Measurements from ENCODE around the gene ANTXR1. TPM values are rescaled to one million over a fixed set of nuclear protein-coding genes. Genes with fewer than 3 reads are reported as not detected.
A peak's percentile ranks its signal among the peaks of the same experiment; 100 is the strongest.

The ANTXR1 gene
- total RNA-seq, 1 donor from 2014 or later: 54.3 TPM

DNA sequence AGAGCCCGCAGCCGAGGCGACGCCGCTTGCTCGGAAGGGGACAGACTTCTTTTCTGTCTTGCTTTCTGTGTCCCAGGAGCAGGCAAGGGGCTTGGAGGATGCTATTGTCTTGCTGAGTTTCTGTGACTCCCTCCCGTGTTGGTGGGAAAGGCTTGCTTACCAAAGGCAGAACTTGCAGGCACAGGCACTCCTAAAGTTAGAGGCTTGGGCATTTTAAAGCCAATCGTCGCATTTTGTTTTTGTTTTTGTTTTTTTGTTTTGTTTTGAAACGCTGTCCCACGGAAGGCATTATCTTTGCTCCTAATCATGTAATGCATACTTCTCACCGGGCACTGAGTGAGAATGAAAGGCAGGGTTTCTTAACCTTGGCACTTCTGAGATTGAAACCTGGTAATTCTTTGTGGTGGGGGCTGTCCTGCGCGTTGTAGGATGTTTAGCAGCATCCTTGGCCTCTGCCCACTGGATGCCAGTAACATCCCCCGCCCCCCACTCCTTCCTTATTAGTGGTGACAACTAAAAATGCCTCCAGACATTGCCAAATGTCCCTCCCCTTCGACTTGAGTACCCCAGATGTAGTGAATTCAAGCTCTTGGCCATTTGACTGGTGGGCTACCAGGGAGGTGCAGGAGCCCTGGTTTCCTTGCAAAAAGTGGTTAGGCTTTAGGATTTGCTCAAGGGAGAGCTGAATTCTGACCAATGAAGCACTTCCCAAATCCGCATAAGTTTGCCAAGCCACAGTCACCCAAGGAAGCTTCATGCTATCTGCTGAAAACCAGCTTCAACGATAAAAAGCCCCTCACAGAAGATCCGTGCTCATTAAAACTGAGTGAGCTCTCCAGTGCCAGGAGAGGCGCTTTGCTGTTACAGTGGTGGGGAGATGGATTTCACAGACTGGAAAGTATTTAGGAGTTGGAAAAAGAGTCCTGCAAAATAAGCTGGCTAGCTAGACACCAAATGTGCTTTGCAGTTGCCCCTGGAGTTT lies 1.2 kb downstream of the ANTXR1 start:
- Histone ChIP-seq H3K4me3 (peak overlapping the region; percentile 87), H3K9me3 (no peaks in the 10 kb centered on the region), H3K27ac (peak overlapping the region; percentile 80), H3K36me3 (no peaks in the 10 kb centered on the region), H3K4me1 (peaks cover 28% of the 10 kb centered on the region), H3K27me3 (ENCODE audit: low read depth) (peaks cover 22% of the 10 kb centered on the region)
- ATAC-seq (no peak), DNase-seq (no peak)
- intact Hi-C loops (cut with DNase I): no loop called here
- no peak for TF ChIP-seq CTCF (IDR thresholded peaks at IDR 0.05)

GRCh38 chr2:69017080-69017479 lies 4.1 kb downstream of the ANTXR1 start:
- Histone ChIP-seq H3K27me3 (ENCODE audit: low read depth) (peaks cover 22% of the 10 kb centered on the region), H3K9me3 (no peaks in the 10 kb centered on the region), H3K36me3 (no peaks in the 10 kb centered on the region), H3K27ac (no peak overlapping the region), H3K4me3 (no peak overlapping the region), H3K4me1 (peaks cover 37% of the 10 kb centered on the region)
- ATAC-seq: no peak
- no peak for DNase-seq
- TF ChIP-seq CTCF (IDR thresholded peaks at IDR 0.05): no peak
- intact Hi-C loops (cut with DNase I): no loop called here

DNA sequence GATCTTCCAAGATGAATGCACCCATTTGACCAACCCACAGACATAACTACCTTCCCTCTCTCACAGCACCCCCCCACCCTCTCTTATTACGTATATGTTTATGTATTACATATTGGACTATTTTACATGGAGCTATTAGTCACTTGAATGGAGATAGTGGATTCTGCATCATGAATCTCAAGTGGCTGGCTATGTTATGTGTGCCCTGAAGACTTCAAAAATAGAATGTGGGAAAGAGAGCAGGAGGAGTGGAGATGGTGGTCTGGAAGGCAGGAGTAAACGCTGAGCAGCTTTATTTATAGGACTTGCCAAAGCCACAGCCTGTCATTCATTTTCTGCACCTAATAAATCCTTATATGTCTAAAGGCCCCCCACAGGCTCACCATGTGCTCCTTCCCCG lies 4.9 kb downstream of the ANTXR1 start:
- H3K27me3 ChIP-seq (ENCODE audit: low read depth): peaks cover 22% of the 10 kb centered on the region

DNA sequence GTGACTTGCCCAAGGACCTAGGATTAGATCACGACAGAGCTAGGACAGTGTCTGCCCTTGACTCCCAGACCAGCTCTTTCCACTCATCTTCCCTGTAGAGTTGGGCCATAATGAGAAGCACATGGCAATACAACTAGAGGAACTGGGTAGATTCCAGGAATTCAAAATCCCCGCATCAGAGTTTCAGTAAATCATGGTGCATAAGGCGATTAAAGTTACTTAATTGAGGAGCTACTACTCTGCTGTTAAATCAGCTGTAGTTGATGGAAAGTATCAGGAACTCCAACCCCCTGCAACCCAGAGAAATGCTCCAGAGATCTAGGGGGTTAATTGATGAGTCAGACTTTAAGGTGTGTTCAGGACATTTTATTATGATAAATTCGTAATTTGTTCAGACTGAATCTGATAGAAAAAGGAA lies 5.7 kb downstream of the ANTXR1 start:
- H3K36me3 ChIP-seq: no peaks in the 10 kb centered on the region
- H3K27me3 ChIP-seq (ENCODE audit: low read depth): peaks cover 17% of the 10 kb centered on the region
- intact Hi-C loops (cut with DNase I): no loop called here
- H3K4me1 ChIP-seq: peaks cover 26% of the 10 kb centered on the region
- H3K4me3 ChIP-seq: no peak overlapping the region
- ATAC-seq (no peak), DNase-seq (no peak)
- H3K27ac ChIP-seq: no peak overlapping the region
- TF ChIP-seq CTCF (IDR thresholded peaks at IDR 0.05): no peak
- no peaks in the 10 kb centered on the region for H3K9me3 ChIP-seq

More for the DNA sequence above, 4.9 kb downstream of the ANTXR1 start:
- intact Hi-C loops (cut with DNase I): no loop called here
- TF ChIP-seq CTCF (IDR thresholded peaks at IDR 0.05): no peak
- Histone ChIP-seq H3K4me3 (no peak overlapping the region), H3K9me3 (no peaks in the 10 kb centered on the region), H3K36me3 (no peaks in the 10 kb centered on the region), H3K27ac (no peak overlapping the region), H3K4me1 (peaks cover 32% of the 10 kb centered on the region)
- DNase-seq: no peak
- ATAC-seq: no peak

DNA sequence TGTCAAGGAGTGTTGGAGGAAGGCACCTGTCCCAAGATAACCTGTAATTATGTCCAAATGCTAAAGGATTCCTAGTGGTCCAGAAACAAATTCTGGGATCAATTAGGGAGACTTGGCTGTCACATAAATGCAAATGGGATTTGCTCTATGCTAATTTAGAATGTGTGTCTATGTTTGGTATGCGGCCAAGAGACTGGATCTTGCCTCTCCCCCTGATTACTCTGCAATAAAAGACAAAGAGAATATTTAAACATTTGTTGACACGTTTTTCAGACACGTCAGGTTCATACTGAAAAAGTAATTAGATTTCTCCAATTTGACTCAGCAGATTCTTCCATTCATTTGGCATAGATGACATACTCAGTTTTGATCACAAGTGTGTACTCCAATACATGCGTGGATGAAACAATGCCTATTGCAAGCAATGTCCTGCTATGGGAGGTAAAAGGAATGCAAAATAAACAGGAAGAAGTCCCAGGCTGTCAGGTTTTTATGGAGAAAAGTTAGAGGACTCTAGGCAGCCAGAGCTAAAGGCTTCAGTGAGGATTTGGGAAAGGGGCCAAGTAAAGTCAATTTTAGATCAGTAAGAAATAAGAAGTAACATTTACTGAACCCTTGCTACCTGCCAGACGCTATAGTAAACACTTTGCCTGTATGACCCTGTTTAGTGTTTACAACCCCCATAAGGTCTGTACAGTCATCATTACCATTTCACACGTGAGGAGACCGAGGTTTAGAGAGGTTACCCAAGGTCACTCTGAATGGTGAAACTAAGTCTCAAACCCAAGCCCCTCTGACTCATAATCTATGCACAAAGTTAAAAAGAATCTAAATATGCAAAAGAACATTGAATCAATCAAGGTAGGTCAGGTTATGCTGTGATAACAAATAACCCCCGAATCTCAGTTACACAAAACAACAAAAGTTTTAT lies 7.8 kb downstream of the ANTXR1 start:
- H3K27ac ChIP-seq: no peak overlapping the region
- peaks cover under 1% of the 10 kb centered on the region for H3K27me3 ChIP-seq (ENCODE audit: low read depth)
- H3K9me3 ChIP-seq: no peaks in the 10 kb centered on the region
- no peak overlapping the region for H3K4me3 ChIP-seq
- no peak for TF ChIP-seq CTCF (IDR thresholded peaks at IDR 0.05)
- no peak for DNase-seq
- H3K36me3 ChIP-seq: no peaks in the 10 kb centered on the region
- intact Hi-C loops (cut with DNase I): no loop called here
- no peak for ATAC-seq
- H3K4me1 ChIP-seq: peaks cover 16% of the 10 kb centered on the region

Measured in lower lobe of right lung (tissue), 2 donors.